ENCODE results near the gene AHDC1. TPM values are rescaled to one million over a fixed set of nuclear protein-coding genes. Genes with fewer than 3 reads are reported as not detected.

Gene AHDC1
- total RNA-seq, 1 donor from 2014 or later = 18.0 TPM

- Histone ChIP-seq H3K27me3 (ENCODE audit: control insufficient read depth, insufficient read depth, low read length) (no peaks in the 10 kb centered on the region), H3K4me3 (ENCODE audit: low read depth, low read length) (peak overlapping the region; percentile 5), H3K36me3 (ENCODE audit: control insufficient read depth, insufficient read depth, low read length) (no peaks in the 10 kb centered on the region)
- TF ChIP-seq, protein P1, sequence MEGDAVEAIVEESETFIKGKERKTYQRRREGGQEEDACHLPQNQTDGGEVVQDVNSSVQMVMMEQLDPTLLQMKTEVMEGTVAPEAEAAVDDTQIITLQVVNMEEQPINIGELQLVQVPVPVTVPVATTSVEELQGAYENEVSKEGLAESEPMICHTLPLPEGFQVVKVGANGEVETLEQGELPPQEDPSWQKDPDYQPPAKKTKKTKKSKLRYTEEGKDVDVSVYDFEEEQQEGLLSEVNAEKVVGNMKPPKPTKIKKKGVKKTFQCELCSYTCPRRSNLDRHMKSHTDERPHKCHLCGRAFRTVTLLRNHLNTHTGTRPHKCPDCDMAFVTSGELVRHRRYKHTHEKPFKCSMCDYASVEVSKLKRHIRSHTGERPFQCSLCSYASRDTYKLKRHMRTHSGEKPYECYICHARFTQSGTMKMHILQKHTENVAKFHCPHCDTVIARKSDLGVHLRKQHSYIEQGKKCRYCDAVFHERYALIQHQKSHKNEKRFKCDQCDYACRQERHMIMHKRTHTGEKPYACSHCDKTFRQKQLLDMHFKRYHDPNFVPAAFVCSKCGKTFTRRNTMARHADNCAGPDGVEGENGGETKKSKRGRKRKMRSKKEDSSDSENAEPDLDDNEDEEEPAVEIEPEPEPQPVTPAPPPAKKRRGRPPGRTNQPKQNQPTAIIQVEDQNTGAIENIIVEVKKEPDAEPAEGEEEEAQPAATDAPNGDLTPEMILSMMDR (IDR thresholded peaks at IDR 0.05; ENCODE audit: insufficient read depth, low read length, poor library complexity, severe bottlenecking) = peak; percentile 47
- peak; percentile 63 for DNase-seq (ENCODE audit: low read depth)
Observed at GRCh38 chr1:27568300-27569087, 35.5 kb downstream of the AHDC1 start.

DNA sequence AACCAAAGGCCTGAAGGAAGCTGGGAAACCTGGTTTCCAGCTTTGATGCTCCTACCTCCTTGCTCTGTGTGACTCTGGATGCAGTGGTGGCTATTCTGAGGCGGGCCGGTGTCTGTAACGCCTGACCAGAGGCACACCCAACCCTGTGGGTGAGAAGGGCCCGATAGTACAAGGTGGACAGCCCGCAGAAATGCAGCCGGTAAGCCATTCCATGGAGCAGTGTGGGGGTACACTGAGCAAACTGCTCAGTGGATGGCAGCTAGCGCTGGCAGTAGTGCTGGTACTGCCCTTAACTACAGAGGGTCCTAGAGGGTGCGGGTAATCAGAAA, 36.0 kb downstream of the AHDC1 start:
- Histone ChIP-seq H3K4me3 (ENCODE audit: low read depth, low read length) (no peak overlapping the region), H3K27me3 (ENCODE audit: control insufficient read depth, insufficient read depth, low read length) (no peaks in the 10 kb centered on the region), H3K36me3 (ENCODE audit: control insufficient read depth, insufficient read depth, low read length) (no peaks in the 10 kb centered on the region)
- TF ChIP-seq, protein P1 (IDR thresholded peaks at IDR 0.05; ENCODE audit: insufficient read depth, low read length, poor library complexity, severe bottlenecking) = no peak
- no peak for DNase-seq (ENCODE audit: low read depth)

DNA sequence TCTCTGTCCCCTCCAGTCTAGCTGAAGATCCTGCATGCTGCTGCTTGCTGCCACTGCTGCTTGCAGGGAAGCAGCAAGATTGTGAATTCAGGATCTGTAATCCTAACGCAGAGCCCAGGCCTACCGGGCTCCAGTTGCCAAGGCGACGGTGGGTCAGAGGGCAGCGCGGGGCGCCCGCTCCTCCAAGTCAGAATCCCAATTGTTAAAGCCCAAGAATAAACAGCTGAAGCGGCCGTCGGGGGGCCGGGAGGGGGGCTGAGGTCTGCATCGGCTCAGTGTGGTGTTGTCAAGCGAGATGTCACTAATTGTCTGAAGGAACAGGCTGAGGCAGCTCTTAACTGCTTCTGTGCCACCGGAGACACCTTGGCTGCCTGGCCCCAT, 36.8 kb downstream of the AHDC1 start:
- TF ChIP-seq, protein P1 (IDR thresholded peaks at IDR 0.05; ENCODE audit: insufficient read depth, low read length, poor library complexity, severe bottlenecking) = no peak
- Histone ChIP-seq H3K4me3 (ENCODE audit: low read depth, low read length) (no peak overlapping the region), H3K27me3 (ENCODE audit: control insufficient read depth, insufficient read depth, low read length) (no peaks in the 10 kb centered on the region), H3K36me3 (ENCODE audit: control insufficient read depth, insufficient read depth, low read length) (no peaks in the 10 kb centered on the region)
- DNase-seq (ENCODE audit: low read depth) = no peak

DNA sequence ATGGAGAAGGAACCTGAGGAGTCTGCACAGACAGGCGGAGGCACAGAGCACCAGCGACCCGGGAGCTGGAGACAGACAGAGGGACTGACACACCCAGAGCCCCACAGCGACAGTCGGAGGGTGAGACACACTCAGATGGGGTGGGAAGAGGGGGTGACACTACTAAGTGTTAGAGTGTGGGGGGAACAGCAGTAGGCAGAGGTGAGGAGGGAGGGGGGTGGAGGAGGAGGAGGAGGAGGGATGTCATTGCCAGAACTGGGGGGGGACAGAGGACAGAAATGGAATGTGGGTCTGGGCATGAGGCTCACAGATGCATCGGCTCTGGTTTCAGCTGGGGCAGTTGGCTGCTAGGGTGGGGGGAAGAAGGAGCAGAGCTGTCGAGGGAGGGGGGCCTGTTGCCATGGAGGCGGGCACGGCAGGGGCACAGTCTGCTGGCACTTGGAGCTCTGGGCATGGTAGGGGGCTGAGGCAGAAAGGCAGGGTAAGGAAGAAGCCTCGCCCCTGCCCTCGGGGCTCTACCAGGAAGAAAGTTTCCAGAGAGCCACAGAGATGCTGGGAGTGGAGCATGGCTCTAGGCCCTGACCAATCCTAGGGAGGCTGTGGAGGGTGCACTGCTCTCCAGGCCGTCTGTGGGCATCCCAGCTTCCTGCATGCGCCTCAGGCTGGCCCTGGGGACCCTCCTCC, 37.3 kb downstream of the AHDC1 start:
- no peaks in the 10 kb centered on the region for H3K27me3 ChIP-seq (ENCODE audit: control insufficient read depth, insufficient read depth, low read length)
- DNase-seq (ENCODE audit: low read depth) = no peak
- TF ChIP-seq, protein P1 (IDR thresholded peaks at IDR 0.05; ENCODE audit: insufficient read depth, low read length, poor library complexity, severe bottlenecking) = no peak
- no peak overlapping the region for H3K4me3 ChIP-seq (ENCODE audit: low read depth, low read length)
- H3K36me3 ChIP-seq (ENCODE audit: control insufficient read depth, insufficient read depth, low read length) = no peaks in the 10 kb centered on the region

- H3K27me3 ChIP-seq (ENCODE audit: control insufficient read depth, insufficient read depth, low read length) = no peaks in the 10 kb centered on the region
- no peak for DNase-seq (ENCODE audit: low read depth)
- TF ChIP-seq, protein P1 (IDR thresholded peaks at IDR 0.05; ENCODE audit: insufficient read depth, low read length, poor library complexity, severe bottlenecking) = no peak
- no peaks in the 10 kb centered on the region for H3K36me3 ChIP-seq (ENCODE audit: control insufficient read depth, insufficient read depth, low read length)
- H3K4me3 ChIP-seq (ENCODE audit: low read depth, low read length) = no peak overlapping the region
Observed at GRCh38 chr1:27564710-27565649, 39.0 kb downstream of the AHDC1 start.
